ENCODE results near the gene MBNL2. TPM values are rescaled to one million over a fixed set of nuclear protein-coding genes. Genes with fewer than 3 reads are reported as not detected.
A peak's percentile ranks its signal among the peaks of the same experiment; 100 is the strongest.

The MBNL2 gene
- total RNA-seq, 2 experiments from 2014 or later: 15.8 to 16.1 TPM

GRCh38 chr13:97341135-97341534 is 119.0 kb downstream of the MBNL2 start:
- H3K36me3 Mint-ChIP-seq (ENCODE audit: low read depth): peaks cover under 1% of the 10 kb centered on the region
- no peak overlapping the region for H3K27ac Mint-ChIP-seq
- POLR2A ChIA-PET: no interaction called here
- intact Hi-C loops (cut with micrococcal nuclease): loop anchor here (5.0 kb wide), 2 partner anchors 114 to 229 kb away; no protein-coding TSS in a partner anchor
- H3K4me3 Mint-ChIP-seq: no peak overlapping the region
- H3K9me3 Mint-ChIP-seq: no peaks in the 10 kb centered on the region
- ATAC-seq (no peak), DNase-seq (no peak)
- CTCF ChIA-PET: interaction anchor here (9.0 kb wide), 1 partner anchor 231 kb away, joined by 109 read pairs; no protein-coding TSS in a partner anchor
- H3K4me1 Mint-ChIP-seq (ENCODE audit: low read depth): peaks cover 8% of the 10 kb centered on the region
- H3K27me3 Mint-ChIP-seq: no peaks in the 10 kb centered on the region
- TF ChIP-seq CTCF (IDR thresholded peaks at IDR 0.05): no peak

- Mint-ChIP-seq H3K4me3 (no peak overlapping the region), H3K9me3 (no peaks in the 10 kb centered on the region), H3K27ac (no peak overlapping the region), H3K36me3 (ENCODE audit: low read depth) (peaks cover 2% of the 10 kb centered on the region), H3K27me3 (no peaks in the 10 kb centered on the region), H3K4me1 (ENCODE audit: low read depth) (peaks cover 8% of the 10 kb centered on the region)
- no peak for DNase-seq
- no peak for TF ChIP-seq CTCF (IDR thresholded peaks at IDR 0.05)
- ChIA-PET POLR2A (no interaction called here), CTCF (interaction anchor here (0.9 to 9.0 kb wide), 3 partner anchors 17 to 232 kb away, joined by 5 to 109 read pairs (median 6); no protein-coding TSS in a partner anchor)
- no peak for ATAC-seq
- intact Hi-C loops (cut with micrococcal nuclease): loop anchor here (5.0 kb wide), 2 partner anchors 115 to 230 kb away; no protein-coding TSS in a partner anchor
These were observed 120.0 kb downstream of the MBNL2 start for GRCh38 chr13:97342136-97342535.

GRCh38 chr13:97342936-97343335 is 120.8 kb downstream of the MBNL2 start:
- Mint-ChIP-seq H3K36me3 (ENCODE audit: low read depth) (peaks cover 5% of the 10 kb centered on the region), H3K4me3 (no peak overlapping the region), H3K4me1 (ENCODE audit: low read depth) (peaks cover 8% of the 10 kb centered on the region), H3K9me3 (no peaks in the 10 kb centered on the region), H3K27me3 (no peaks in the 10 kb centered on the region), H3K27ac (no peak overlapping the region)
- no peak for DNase-seq
- intact Hi-C loops (cut with micrococcal nuclease): loop anchor here (5.0 kb wide), 2 partner anchors 116 to 231 kb away; no protein-coding TSS in a partner anchor
- ATAC-seq: no peak
- TF ChIP-seq CTCF (IDR thresholded peaks at IDR 0.05): no peak
- POLR2A ChIA-PET: no interaction called here
- CTCF ChIA-PET: interaction anchor here (0.9 to 9.0 kb wide), 7 partner anchors 16 to 233 kb away, joined by 3 to 109 read pairs (median 5); partner anchors contain the start of gene MBNL2

- no peak overlapping the region for H3K27ac Mint-ChIP-seq
- ATAC-seq: peak; percentile 71
- intact Hi-C loops (cut with micrococcal nuclease): loop anchor here (5.0 kb wide), 2 partner anchors 117 to 232 kb away; no protein-coding TSS in a partner anchor
- TF ChIP-seq CTCF (IDR thresholded peaks at IDR 0.05): peak; percentile 70
- H3K36me3 Mint-ChIP-seq (ENCODE audit: low read depth): peaks cover 11% of the 10 kb centered on the region
- H3K4me1 Mint-ChIP-seq (ENCODE audit: low read depth): peaks cover 8% of the 10 kb centered on the region
- no peaks in the 10 kb centered on the region for H3K27me3 Mint-ChIP-seq
- POLR2A ChIA-PET: no interaction called here
- H3K9me3 Mint-ChIP-seq: no peaks in the 10 kb centered on the region
- H3K4me3 Mint-ChIP-seq: no peak overlapping the region
- DNase-seq: peak; percentile 73
- CTCF ChIA-PET: interaction anchor here (0.6 to 9.0 kb wide), 17 partner anchors 9 to 330 kb away, joined by 3 to 109 read pairs (median 3); partner anchors contain the start of gene MBNL2
These were observed 122.4 kb downstream of the MBNL2 start for GRCh38 chr13:97344265-97345175.

GRCh38 chr13:97346097-97346496 is 124.0 kb downstream of the MBNL2 start:
- no peak for TF ChIP-seq CTCF (IDR thresholded peaks at IDR 0.05)
- peaks cover 20% of the 10 kb centered on the region for H3K36me3 Mint-ChIP-seq (ENCODE audit: low read depth)
- ATAC-seq (no peak), DNase-seq (no peak)
- no peaks in the 10 kb centered on the region for H3K9me3 Mint-ChIP-seq
- intact Hi-C loops (cut with micrococcal nuclease): no loop called here
- no peak overlapping the region for H3K27ac Mint-ChIP-seq
- CTCF ChIA-PET: interaction anchor here (9.0 kb wide), 1 partner anchor 236 kb away, joined by 109 read pairs; no protein-coding TSS in a partner anchor
- H3K4me1 Mint-ChIP-seq (ENCODE audit: low read depth): no peaks in the 10 kb centered on the region
- H3K4me3 Mint-ChIP-seq: no peak overlapping the region
- H3K27me3 Mint-ChIP-seq: no peaks in the 10 kb centered on the region
- POLR2A ChIA-PET: no interaction called here
